HEK293 (cell line): ENCODE data around the gene ATAD1.
A peak's percentile ranks its signal among the peaks of the same experiment; 100 is the strongest.

Experiments
- CTCF ChIA-PET: fragments of 350-600 bp; formaldehyde crosslinking; extraction: SDS; loops from one replicate; lab custom pipeline; 2021; ENCODE audit warnings: antibody characterized with exemption; lab: Yijun Ruan, JAX
- POLR2A ChIA-PET: fragments of 300-600 bp; formaldehyde crosslinking; extraction: SDS; loops from one replicate; lab custom pipeline; 2020; ENCODE audit warnings: antibody characterized with exemption, inconsistent platforms; lab: Yijun Ruan, JAX
- H3K27ac ChIP-seq: fragments of 200-500 bp; sonication (Bioruptor generic); 2 replicates; pipeline ENCODE4 v1.5.1; 2014; ENCODE audit warnings: low read depth, low read length, control low read depth, inconsistent platforms; ENCODE audit errors: extremely low read depth
- H3K36me3 ChIP-seq, 2 experiments: fragments of 200-500 bp in 1 of 2; sonication (Bioruptor generic) in 1 of 2; 1 replicate in 1 of 2; 2 replicates in 1 of 2; pipeline ENCODE4 v1.5.1; 2014 to 2017; ENCODE audit warnings: inconsistent platforms in 2 of 2, low read length in 2 of 2; ENCODE audit not compliant: control insufficient read depth in 2 of 2, insufficient read depth in 1 of 2
- H3K4me1 ChIP-seq: fragments of 200-500 bp; sonication (Bioruptor generic); 2 replicates; pipeline ENCODE4 v1.5.1; 2014; ENCODE audit warnings: mild to moderate bottlenecking, low read length, inconsistent platforms; ENCODE audit not compliant: control insufficient read depth, insufficient read depth
- H3K4me3 ChIP-seq: 2 replicates; pipeline ENCODE4 v1.5.1; 2011; ENCODE audit warnings: low read depth, mild to moderate bottlenecking, control low read depth, low read length, moderate library complexity
- H3K9me3 ChIP-seq: fragments of 200-500 bp; sonication (Bioruptor generic); 2 replicates; pipeline ENCODE4 v1.5.1; 2014; ENCODE audit warnings: low read depth, low read length, inconsistent platforms; ENCODE audit not compliant: control insufficient read depth, insufficient read depth
- HOXA7 ChIP-seq: sonication (generic); formaldehyde crosslinking; IDR thresholded peaks from 2 replicates; pipeline ENCODE4 v1.8.1; 2022; ENCODE audit warnings: missing genetic modification reagents, borderline replicate concordance
- KLF7 ChIP-seq: fragments of 450-650 bp; formaldehyde crosslinking; IDR thresholded peaks from 2 replicates; pipeline ENCODE4 v1.5.1; 2016; ENCODE audit warnings: missing biosample characterization, missing genetic modification characterization, borderline replicate concordance
- MZF1 ChIP-seq: fragments of 450-650 bp; formaldehyde crosslinking; IDR thresholded peaks from 2 replicates; pipeline ENCODE4 v1.5.1; 2017; ENCODE audit warnings: missing biosample characterization, missing genetic modification characterization, borderline replicate concordance
- PATZ1 ChIP-seq: fragments of 450-650 bp; formaldehyde crosslinking; IDR thresholded peaks from 2 replicates; pipeline ENCODE4 v1.5.1; 2016; ENCODE audit warnings: missing biosample characterization, missing genetic modification characterization
- PRDM4 ChIP-seq: fragments of 450-650 bp; formaldehyde crosslinking; IDR thresholded peaks from 2 replicates; pipeline ENCODE4 v1.5.1; 2017; ENCODE audit warnings: missing biosample characterization, missing genetic modification characterization
- SCRT2 ChIP-seq: fragments of 450-650 bp; formaldehyde crosslinking; IDR thresholded peaks from 2 replicates; pipeline ENCODE4 v1.5.1; 2016; ENCODE audit warnings: missing biosample characterization, missing genetic modification characterization
- SP2 ChIP-seq: fragments of 450-650 bp; formaldehyde crosslinking; IDR thresholded peaks from 2 replicates; pipeline ENCODE4 v1.5.1; 2016; ENCODE audit warnings: missing biosample characterization, missing genetic modification characterization
- SP7 ChIP-seq: fragments of 450-650 bp; formaldehyde crosslinking; IDR thresholded peaks from 2 replicates; pipeline ENCODE4 v1.5.1; 2016; ENCODE audit warnings: missing biosample characterization, missing genetic modification characterization
- WT1 ChIP-seq: fragments of 450-650 bp; formaldehyde crosslinking; IDR thresholded peaks from 2 replicates; pipeline ENCODE4 v1.5.1; 2016; ENCODE audit warnings: missing biosample characterization, missing genetic modification characterization
- ZBTB20 ChIP-seq: fragments of 450-650 bp; formaldehyde crosslinking; IDR thresholded peaks from 2 replicates; pipeline ENCODE4 v1.5.1; 2016; ENCODE audit warnings: missing biosample characterization, missing genetic modification characterization
- ZBTB49 ChIP-seq: fragments of 450-650 bp; formaldehyde crosslinking; IDR thresholded peaks from 2 replicates; pipeline ENCODE4 v1.5.1; 2016; ENCODE audit warnings: missing biosample characterization, missing genetic modification characterization, low read depth
- ZBTB6 ChIP-seq: fragments of 450-650 bp; formaldehyde crosslinking; IDR thresholded peaks from 2 replicates; pipeline ENCODE4 v1.5.1; 2017; ENCODE audit warnings: missing biosample characterization, missing genetic modification characterization
- ZNF2 ChIP-seq: fragments of 450-650 bp; formaldehyde crosslinking; IDR thresholded peaks from 2 replicates; pipeline ENCODE4 v1.5.1; 2016; ENCODE audit warnings: missing biosample characterization, missing genetic modification characterization
- ZNF23 ChIP-seq: fragments of 450-650 bp; formaldehyde crosslinking; IDR thresholded peaks from 2 replicates; pipeline ENCODE4 v1.5.1; 2016; ENCODE audit warnings: missing biosample characterization, missing genetic modification characterization, borderline replicate concordance
- ZNF292 ChIP-seq: fragments of 450-650 bp; formaldehyde crosslinking; IDR thresholded peaks from 2 replicates; pipeline ENCODE4 v1.5.1; 2016; ENCODE audit warnings: low read depth, missing biosample characterization, missing genetic modification characterization, borderline replicate concordance
- ZNF488 ChIP-seq: fragments of 450-650 bp; formaldehyde crosslinking; IDR thresholded peaks from 2 replicates; pipeline ENCODE4 v1.5.1; 2016; ENCODE audit warnings: missing biosample characterization, missing genetic modification characterization
- ZNF513 ChIP-seq: fragments of 450-650 bp; IDR thresholded peaks from 2 replicates; pipeline ENCODE4 v1.5.1; 2018; ENCODE audit warnings: missing biosample characterization, missing genetic modification characterization
- ZNF530 ChIP-seq: fragments of 450-650 bp; formaldehyde crosslinking; IDR thresholded peaks from 2 replicates; pipeline ENCODE4 v1.5.1; 2016; ENCODE audit warnings: low read depth, missing biosample characterization, missing genetic modification characterization
- ZNF626 ChIP-seq: fragments of 450-650 bp; sonication (Bioruptor Pico); formaldehyde crosslinking; IDR thresholded peaks from 2 replicates; pipeline ENCODE4 v1.5.1; 2018; ENCODE audit warnings: missing biosample characterization, missing genetic modification characterization, inconsistent platforms
- ZNF660 ChIP-seq: fragments of 450-650 bp; IDR thresholded peaks from 2 replicates; pipeline ENCODE4 v1.5.1; 2018; ENCODE audit warnings: missing biosample characterization, mild to moderate bottlenecking, missing genetic modification characterization
- ZNF777 ChIP-seq: fragments of 450-650 bp; formaldehyde crosslinking; IDR thresholded peaks from 2 replicates; pipeline ENCODE4 v1.5.1; 2017; ENCODE audit warnings: missing biosample characterization, missing genetic modification characterization, borderline replicate concordance

ATAD1 gene

GRCh38 chr10:87723500-87723899, 94.5 kb downstream of the ATAD1 start (continued):
- no peak for TF ChIP-seq ZNF513 (tag by site-specific recombination)
- peak; percentile 56 for TF ChIP-seq WT1 (tag by site-specific recombination)

GRCh38 chr10:87722716-87723115, 95.3 kb downstream of the ATAD1 start:
- peaks cover 0 to 7% of the 10 kb centered on the region in 2 experiments; a peak in 1 of 3 replicates for H3K36me3 ChIP-seq
- TF ChIP-seq ZNF626 (no peak), ZNF513 (tag by site-specific recombination) (no peak), ZBTB20 (tag by site-specific recombination) (no peak), SP2 (tag by site-specific recombination) (no peak), SP7 (tag by site-specific recombination) (no peak), ZNF292 (tag by site-specific recombination) (no peak), ZNF530 (no peak), ZBTB49 (tag by site-specific recombination) (no peak)
- CTCF ChIA-PET, result interaction anchor here (0.6 to 2.2 kb wide), 2 partner anchors 12 to 15 kb away, joined by 3 to 10 read pairs; no protein-coding TSS in a partner anchor
- H3K27ac ChIP-seq, result no peak overlapping the region
- no peaks in the 10 kb centered on the region for H3K9me3 ChIP-seq
- H3K4me1 ChIP-seq, result no peaks in the 10 kb centered on the region; the same call in 1 of the 2 replicates
- no peak overlapping the region for H3K4me3 ChIP-seq
- POLR2A ChIA-PET, result no interaction called here

- no peak overlapping the region for H3K27ac ChIP-seq
- H3K9me3 ChIP-seq, result no peaks in the 10 kb centered on the region
- peaks cover 0 to 4% of the 10 kb centered on the region in 2 experiments; a peak in 1 of 3 replicates for H3K36me3 ChIP-seq
- ChIA-PET CTCF (interaction anchor here (2.2 kb wide), 1 partner anchor 12 kb away, joined by 10 read pairs; no protein-coding TSS in a partner anchor), POLR2A (no interaction called here)
- no peak overlapping the region for H3K4me3 ChIP-seq
- no peaks in the 10 kb centered on the region; the same call in 1 of the 2 replicates for H3K4me1 ChIP-seq
- TF ChIP-seq ZNF2 (tag by site-specific recombination) (no peak), ZBTB6 (tag by site-specific recombination) (no peak), ZNF777 (tag by site-specific recombination) (no peak), SCRT2 (tag by site-specific recombination) (no peak), ZNF23 (tag by site-specific recombination) (no peak), HOXA7 (no peak), ZNF660 (tag by site-specific recombination) (no peak), PRDM4 (tag by site-specific recombination) (no peak), PATZ1 (tag by site-specific recombination) (no peak), MZF1 (tag by site-specific recombination) (no peak), KLF7 (no peak), ZNF488 (tag by site-specific recombination) (no peak)
Observed at GRCh38 chr10:87721781-87722180, 96.2 kb downstream of the ATAD1 start.
